ENCODE measurements around the gene STOX2.
"Not testable (repeated sequence)": the region's sequence is repeated elsewhere in the genome, so short reads cannot be mapped to it uniquely, and the experiment has no call there.

The STOX2 gene

GRCh38 chr4:183935355-183936005, 30.4 kb downstream of the STOX2 start:
- DNase-seq (ENCODE audit: low read depth in 1 of 2, low spot score in 1 of 2) = no peak

GRCh38 chr4:183936047-183936446, 30.9 kb downstream of the STOX2 start:
- DNase-seq (ENCODE audit: low read depth in 1 of 2, low spot score in 1 of 2) = no peak

GRCh38 chr4:183936574-183937345, 31.7 kb downstream of the STOX2 start:
- DNase-seq (ENCODE audit: low read depth in 1 of 2, low spot score in 1 of 2) = no peak

- no peak for DNase-seq (ENCODE audit: low read depth in 1 of 2, low spot score in 1 of 2)
Observed at GRCh38 chr4:183940864-183941263, 35.8 kb downstream of the STOX2 start.

- DNase-seq (ENCODE audit: low read depth in 1 of 2, low spot score in 1 of 2) = no peak
Observed at GRCh38 chr4:183941964-183942363, 36.9 kb downstream of the STOX2 start.

- no peak for DNase-seq (ENCODE audit: low read depth in 1 of 2, low spot score in 1 of 2)
Observed at GRCh38 chr4:183945741-183946140, 40.6 kb downstream of the STOX2 start.

- no peak for DNase-seq (ENCODE audit: low read depth in 1 of 2, low spot score in 1 of 2)
Observed at GRCh38 chr4:183950536-183950935, 45.4 kb downstream of the STOX2 start.

- DNase-seq (ENCODE audit: low read depth in 1 of 2, low spot score in 1 of 2) = not testable (repeated sequence)
Observed at GRCh38 chr4:183952652-183953051, 47.5 kb downstream of the STOX2 start.

GRCh38 chr4:183959319-183960045, 54.4 kb downstream of the STOX2 start:
- no peak for DNase-seq (ENCODE audit: low read depth in 1 of 2, low spot score in 1 of 2)

GRCh38 chr4:183960046-183960420, 54.9 kb downstream of the STOX2 start:
- no peak for DNase-seq (ENCODE audit: low read depth in 1 of 2, low spot score in 1 of 2)

- DNase-seq (ENCODE audit: low read depth in 1 of 2, low spot score in 1 of 2) = no peak
Observed at GRCh38 chr4:183960962-183961541, 55.9 kb downstream of the STOX2 start.

GRCh38 chr4:183961795-183962194, 56.7 kb downstream of the STOX2 start:
- no peak for DNase-seq (ENCODE audit: low read depth in 1 of 2, low spot score in 1 of 2)

GRCh38 chr4:183962419-183962818, 57.3 kb downstream of the STOX2 start:
- no peak for DNase-seq (ENCODE audit: low read depth in 1 of 2, low spot score in 1 of 2)

- DNase-seq (ENCODE audit: low read depth in 1 of 2, low spot score in 1 of 2) = no peak
Observed at GRCh38 chr4:183966371-183966770, 61.3 kb downstream of the STOX2 start.

GRCh38 chr4:183967266-183967665, 62.2 kb downstream of the STOX2 start:
- DNase-seq (ENCODE audit: low read depth in 1 of 2, low spot score in 1 of 2) = no peak

- DNase-seq (ENCODE audit: low read depth in 1 of 2, low spot score in 1 of 2) = no peak
Observed at GRCh38 chr4:183968502-183968901, 63.4 kb downstream of the STOX2 start.

- no peak for DNase-seq (ENCODE audit: low read depth in 1 of 2, low spot score in 1 of 2)
Observed at GRCh38 chr4:183968931-183969330, 63.8 kb downstream of the STOX2 start.

- no peak for DNase-seq (ENCODE audit: low read depth in 1 of 2, low spot score in 1 of 2)
Observed at GRCh38 chr4:183969596-183969995, 64.5 kb downstream of the STOX2 start.

GRCh38 chr4:183971929-183972490, 66.9 kb downstream of the STOX2 start:
- DNase-seq (ENCODE audit: low read depth in 1 of 2, low spot score in 1 of 2) = no peak

- no peak for DNase-seq (ENCODE audit: low read depth in 1 of 2, low spot score in 1 of 2)
Observed at GRCh38 chr4:183977707-183978106, 72.6 kb downstream of the STOX2 start.

GRCh38 chr4:183984566-183984965, 79.5 kb downstream of the STOX2 start:
- DNase-seq (ENCODE audit: low read depth in 1 of 2, low spot score in 1 of 2) = no peak

All from activated T-helper 1 cell treated with anti-CD3 and anti-CD28 coated beads, Interleukin-2, amount 50 U/mL, for 16 hours (primary cell).